Lower leg skin (tissue), 3 donors: ENCODE results near the gene TTBK1.

Experiments
- POLR2A ChIP-seq, 2 donors: fragments of 450-650 bp; IDR thresholded peaks; one replicate each; pipeline ENCODE4 v1.6.1; 2016 to 2017; ENCODE audit warnings: antibody characterized with exemption in 2 of 2, mild to moderate bottlenecking in 1 of 2, moderate library complexity in 1 of 2
- TF ChIP-seq, protein P1 (sequence below), 3 donors: fragments of 450-650 bp; IDR thresholded peaks; one replicate each; pipeline ENCODE4 v1.5.1; 2016; ENCODE audit warnings: antibody characterized with exemption in 3 of 3, mild to moderate bottlenecking in 3 of 3, moderate library complexity in 2 of 3

DNA sequence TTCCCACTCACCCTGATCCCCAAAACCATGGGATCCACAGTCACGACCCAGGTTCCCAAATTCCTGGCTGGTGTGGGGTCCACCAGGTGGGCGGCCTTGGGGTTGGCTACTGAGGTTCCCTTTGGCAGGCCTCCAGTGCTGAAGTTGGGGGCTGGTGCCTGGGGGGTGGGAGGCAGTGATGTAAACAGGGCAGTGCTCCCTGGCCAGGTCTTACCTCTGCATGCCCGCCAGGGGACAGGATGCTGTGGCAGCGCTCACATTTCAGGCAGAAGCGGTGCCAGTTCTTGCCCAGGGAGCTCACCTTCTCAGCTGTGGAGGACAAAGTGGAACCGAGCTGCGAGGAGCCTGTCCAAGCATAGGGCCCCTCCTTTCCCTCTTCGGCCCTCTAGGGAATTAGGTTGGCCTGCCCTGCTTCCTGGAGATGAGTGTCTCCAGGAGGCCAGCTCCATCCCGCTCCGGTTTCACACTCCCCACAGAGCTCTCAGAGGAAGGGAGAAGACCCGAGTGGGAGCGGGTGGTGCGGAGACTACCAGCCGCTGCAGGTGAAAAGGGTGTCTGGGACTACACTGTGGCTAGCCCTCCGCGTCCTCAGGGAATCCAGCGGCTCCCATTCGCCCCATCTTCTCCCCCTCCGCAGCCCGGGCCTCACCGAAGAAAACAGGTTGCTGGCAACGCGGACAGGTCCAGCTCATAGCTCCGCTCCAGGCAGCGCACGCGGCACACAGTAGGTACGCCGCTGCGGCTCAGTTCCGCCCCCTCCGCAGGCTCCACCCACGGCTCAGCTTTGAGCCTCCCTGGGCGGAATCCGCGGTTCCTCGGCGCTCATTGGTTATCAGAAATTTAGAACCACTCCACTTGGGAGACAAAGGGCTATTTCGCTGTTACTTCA is 65.1 kb downstream of the TTBK1 start, which contains the start of gene CRIP3:
- TF ChIP-seq, protein P1, sequence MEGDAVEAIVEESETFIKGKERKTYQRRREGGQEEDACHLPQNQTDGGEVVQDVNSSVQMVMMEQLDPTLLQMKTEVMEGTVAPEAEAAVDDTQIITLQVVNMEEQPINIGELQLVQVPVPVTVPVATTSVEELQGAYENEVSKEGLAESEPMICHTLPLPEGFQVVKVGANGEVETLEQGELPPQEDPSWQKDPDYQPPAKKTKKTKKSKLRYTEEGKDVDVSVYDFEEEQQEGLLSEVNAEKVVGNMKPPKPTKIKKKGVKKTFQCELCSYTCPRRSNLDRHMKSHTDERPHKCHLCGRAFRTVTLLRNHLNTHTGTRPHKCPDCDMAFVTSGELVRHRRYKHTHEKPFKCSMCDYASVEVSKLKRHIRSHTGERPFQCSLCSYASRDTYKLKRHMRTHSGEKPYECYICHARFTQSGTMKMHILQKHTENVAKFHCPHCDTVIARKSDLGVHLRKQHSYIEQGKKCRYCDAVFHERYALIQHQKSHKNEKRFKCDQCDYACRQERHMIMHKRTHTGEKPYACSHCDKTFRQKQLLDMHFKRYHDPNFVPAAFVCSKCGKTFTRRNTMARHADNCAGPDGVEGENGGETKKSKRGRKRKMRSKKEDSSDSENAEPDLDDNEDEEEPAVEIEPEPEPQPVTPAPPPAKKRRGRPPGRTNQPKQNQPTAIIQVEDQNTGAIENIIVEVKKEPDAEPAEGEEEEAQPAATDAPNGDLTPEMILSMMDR (IDR thresholded peaks at IDR 0.05), result peak in 1 of 3 donors; percentile 28
- no peak for TF ChIP-seq POLR2A (IDR thresholded peaks at IDR 0.05)
